PC-3 (cell line): ENCODE results near the gene MIA. TPM values are rescaled to one million over a fixed set of nuclear protein-coding genes. Genes with fewer than 3 reads are reported as not detected.
A peak's percentile ranks its signal among the peaks of the same experiment; 100 is the strongest.

Source experiments
- ATAC-seq: fragments of 200-7000 bp; cut with Tn5 transposase; 2 replicates; pipeline ENCODE4 v1.9.1; 2020; ENCODE audit warnings: mild to moderate bottlenecking, moderate library complexity
- BruUV-seq: library from RNA; stranded (reverse); fragments of 400-500 nt; replicated peaks from 2 replicates; lab custom pipeline; 2021; lab: Mats Ljungman, UMichigan
- CTCF ChIA-PET: fragments of 300-600 bp; sonication (Branson Sonifier 250); formaldehyde crosslinking; loops from one replicate; lab custom pipeline; 2022; ENCODE audit warnings: antibody characterized with exemption; lab: Charles Lee
- POLR2A ChIA-PET: fragments of 300-600 bp; sonication (Branson Sonifier 250); formaldehyde crosslinking; loops from one replicate; lab custom pipeline; 2022; ENCODE audit warnings: antibody characterized with exemption; ENCODE audit not compliant: unreplicated experiment; lab: Charles Lee
- DNase-seq: peaks from one replicate; pipeline ENCODE4 v3.0.0-alpha.2; 2015
- H2AFZ ChIP-seq: fragments of 300-600 bp; sonication (generic); 2 replicates; pipeline ENCODE4 v1.6.0; 2016; ENCODE audit warnings: antibody characterized with exemption, low read length
- H3F3A ChIP-seq: fragments of 300-600 bp; sonication (generic); one replicate; pipeline ENCODE4 v1.6.0; 2017; ENCODE audit warnings: antibody characterized with exemption, low read length, control low read depth, mild to moderate bottlenecking; ENCODE audit not compliant: unreplicated experiment
- H3K27ac ChIP-seq: fragments of 300-600 bp; sonication (generic); 2 replicates; pipeline ENCODE4 v1.5.1; 2016; ENCODE audit warnings: mild to moderate bottlenecking, low read length
- H3K27me3 ChIP-seq: fragments of 300-600 bp; sonication (generic); 2 replicates; pipeline ENCODE4 v1.6.1; 2016; ENCODE audit warnings: low read length, mixed read lengths
- H3K36me3 ChIP-seq: fragments of 300-600 bp; sonication (generic); 2 replicates; pipeline ENCODE4 v1.6.1; 2016; ENCODE audit warnings: low read depth, mixed run types, low read length, mixed read lengths
- H3K4me1 ChIP-seq: fragments of 300-600 bp; sonication (generic); 2 replicates; pipeline ENCODE4 v1.5.1; 2016; ENCODE audit warnings: low read length; ENCODE audit not compliant: insufficient read depth
- H3K4me2 ChIP-seq: fragments of 300-600 bp; sonication (generic); 2 replicates; pipeline ENCODE4 v1.6.0; 2016; ENCODE audit warnings: low read length
- H3K4me3 ChIP-seq: fragments of 300-600 bp; sonication (generic); 2 replicates; pipeline ENCODE4 v1.5.1; 2016; ENCODE audit warnings: mild to moderate bottlenecking, low read length, mixed read lengths
- H3K79me2 ChIP-seq: fragments of 300-600 bp; sonication (generic); 2 replicates; pipeline ENCODE4 v1.6.1; 2017; ENCODE audit warnings: low read length, mixed read lengths
- H3K9ac ChIP-seq: fragments of 300-600 bp; sonication (generic); 2 replicates; pipeline ENCODE4 v1.6.0; 2016; ENCODE audit warnings: mild to moderate bottlenecking, low read length
- H3K9me2 ChIP-seq: fragments of 300-600 bp; sonication (generic); replicated peaks from 2 replicates; pipeline ENCODE4 v1.6.1; 2016; ENCODE audit warnings: mixed run types, low read length, mixed read lengths
- H3K9me3 ChIP-seq: fragments of 300-600 bp; sonication (generic); 2 replicates; pipeline ENCODE4 v1.6.1; 2016; ENCODE audit warnings: low read length, mixed read lengths
- H4K20me1 ChIP-seq: fragments of 300-600 bp; sonication (generic); 2 replicates; pipeline ENCODE4 v1.6.1; 2016; ENCODE audit warnings: low read length, mixed read lengths
- CTCF ChIP-seq: fragments of 300-600 bp; sonication (generic); conservative IDR thresholded peaks from 2 replicates; pipeline ENCODE4 v1.5.1; 2017; ENCODE audit warnings: antibody characterized with exemption, low read depth, mild to moderate bottlenecking, low read length
- EZH2 ChIP-seq: fragments of 300-600 bp; sonication (generic); IDR thresholded peaks from one replicate; pipeline ENCODE4 v1.6.1; 2017; ENCODE audit warnings: antibody characterized with exemption, mild to moderate bottlenecking, low read length; ENCODE audit not compliant: unreplicated experiment
- EZH2phosphoT487 ChIP-seq: fragments of 300-600 bp; sonication (generic); IDR thresholded peaks from 2 replicates; pipeline ENCODE4 v1.6.1; 2018; ENCODE audit warnings: mild to moderate bottlenecking, antibody characterized with exemption, low read length, borderline replicate concordance
- intact Hi-C: fragments of 100-400 bp; cut with micrococcal nuclease; formaldehyde crosslinking; loops from 2 replicates; pipeline ENCODE4 v1.9.0; 2023
- total RNA-seq: library from RNA; depleted of rRNA; stranded (reverse); fragments of >200 nt; gene quantifications from 2 replicates; pipeline ENCODE4 v1.2.3, GENCODE V29; 2014

The MIA gene
- total RNA-seq, 1 experiment from 2014 or later: not detected

DNA sequence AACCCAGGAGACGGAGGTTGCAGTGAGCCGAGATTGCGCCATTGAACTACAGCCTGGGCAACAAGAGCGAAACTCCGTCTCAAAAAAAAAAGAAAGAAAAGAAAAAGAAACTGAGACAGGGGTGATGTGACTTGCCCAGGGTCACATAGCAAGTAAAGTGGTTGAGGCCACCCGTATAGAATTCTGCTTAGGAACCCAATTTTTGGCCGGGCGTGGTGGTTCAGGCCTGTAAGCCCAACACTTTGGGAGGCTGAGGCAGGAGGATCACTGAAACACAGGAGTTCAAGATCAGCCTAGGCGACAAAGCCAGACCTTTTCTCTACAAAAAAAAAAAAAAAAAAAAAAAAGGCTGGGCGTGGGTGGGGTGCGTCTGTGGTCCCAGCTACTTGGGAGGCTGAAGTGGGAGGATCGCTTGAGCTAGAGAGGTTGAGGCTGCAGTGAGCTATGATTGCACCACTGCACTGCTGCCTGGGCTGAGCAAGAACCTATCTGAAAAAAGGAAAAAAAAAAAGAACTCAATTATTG lies 23.0 kb upstream of the MIA start:
- Histone ChIP-seq H3K9ac (peak overlapping the region; percentile 99), H3K9me3 (no peaks in the 10 kb centered on the region), H4K20me1 (peaks cover 36% of the 10 kb centered on the region), H3K4me2 (peak overlapping the region; percentile 91), H3K27ac (no peak overlapping the region), H3K27me3 (no peaks in the 10 kb centered on the region), H2AFZ (no peak overlapping the region), H3K79me2 (peaks cover 63% of the 10 kb centered on the region), H3K9me2 (no peaks in the 10 kb centered on the region), H3F3A (no peaks in the 10 kb centered on the region), H3K4me3 (peak overlapping the region; percentile 95), H3K36me3 (peaks cover 12% of the 10 kb centered on the region), H3K4me1 (peaks cover 44% of the 10 kb centered on the region)
- TF ChIP-seq EZH2: no peak
- no peak for TF ChIP-seq CTCF
- no peak for TF ChIP-seq EZH2phosphoT487
- ATAC-seq (no peak), DNase-seq (no peak)
- BruUV-seq: no TSS peak
- ChIA-PET CTCF (interaction anchor here (0.6 to 0.7 kb wide), 2 partner anchors 35 to 159 kb away, joined by 3 to 6 read pairs; partner anchors contain the start of gene ITPKC), POLR2A (interaction anchor here (0.6 kb wide), 2 partner anchors 54 to 87 kb away, joined by 3 to 7 read pairs; no protein-coding TSS in a partner anchor)
- intact Hi-C loops: no loop called here

- ATAC-seq: no peak
- Histone ChIP-seq H3F3A (no peaks in the 10 kb centered on the region), H3K9me2 (no peaks in the 10 kb centered on the region), H2AFZ (no peak overlapping the region), H3K4me1 (peaks cover 39% of the 10 kb centered on the region), H3K36me3 (peaks cover 20% of the 10 kb centered on the region), H3K27ac (no peak overlapping the region), H4K20me1 (peaks cover 37% of the 10 kb centered on the region), H3K9me3 (no peaks in the 10 kb centered on the region), H3K79me2 (peaks cover 77% of the 10 kb centered on the region), H3K9ac (no peak overlapping the region), H3K4me2 (peak overlapping the region; percentile 81), H3K27me3 (no peaks in the 10 kb centered on the region), H3K4me3 (peak overlapping the region; percentile 58)
- TF ChIP-seq EZH2phosphoT487 (no peak), EZH2 (no peak), CTCF (no peak)
- peak; percentile 14 for DNase-seq
- no TSS peak for BruUV-seq
- POLR2A ChIA-PET: interaction anchor here (0.6 kb wide), 1 partner anchor 407 kb away, joined by 6 read pairs; no protein-coding TSS in a partner anchor
- CTCF ChIA-PET: no interaction called here
- intact Hi-C loops: no loop called here
Measured at GRCh38 chr19:40754611-40755247, 20.6 kb upstream of the MIA start.

DNA sequence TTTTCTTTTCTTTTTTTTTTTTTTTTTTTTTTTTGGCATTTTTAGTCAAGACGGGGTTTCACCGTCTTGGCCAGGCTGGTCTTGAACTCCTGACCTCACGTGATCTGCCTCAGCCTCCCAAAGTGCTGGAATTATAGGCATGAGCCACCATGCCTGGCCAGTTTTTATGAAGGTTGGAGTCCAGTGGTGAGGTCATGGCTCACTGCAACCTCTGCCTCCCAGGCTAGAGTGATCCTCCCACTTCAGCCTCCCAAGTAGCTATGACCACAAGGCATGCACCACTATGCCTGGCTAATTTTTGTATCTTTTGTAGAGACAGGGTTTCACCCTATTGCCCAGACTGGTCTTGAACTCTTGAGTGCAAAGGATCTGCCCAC lies 20.1 kb upstream of the MIA start:
- no peak overlapping the region for H2AFZ ChIP-seq
- H3F3A ChIP-seq: no peaks in the 10 kb centered on the region
- no peaks in the 10 kb centered on the region for H3K9me3 ChIP-seq
- H3K27me3 ChIP-seq: no peaks in the 10 kb centered on the region
- no peak for DNase-seq
- no peak overlapping the region for H3K4me3 ChIP-seq
- TF ChIP-seq EZH2phosphoT487 (no peak), CTCF (no peak), EZH2 (no peak)
- peaks cover 23% of the 10 kb centered on the region for H3K36me3 ChIP-seq
- H3K4me1 ChIP-seq: peaks cover 34% of the 10 kb centered on the region
- POLR2A ChIA-PET: interaction anchor here (0.6 kb wide), 1 partner anchor 406 kb away, joined by 6 read pairs; no protein-coding TSS in a partner anchor
- CTCF ChIA-PET: no interaction called here
- BruUV-seq: no TSS peak
- H3K9ac ChIP-seq: no peak overlapping the region
- no peaks in the 10 kb centered on the region for H3K9me2 ChIP-seq
- intact Hi-C loops: no loop called here
- H3K27ac ChIP-seq: no peak overlapping the region
- peaks cover 79% of the 10 kb centered on the region for H3K79me2 ChIP-seq
- peak overlapping the region; percentile 81 for H3K4me2 ChIP-seq
- no peak for ATAC-seq
- H4K20me1 ChIP-seq: peaks cover 37% of the 10 kb centered on the region
